ENCODE results near the gene NAB1.
A peak's percentile ranks its signal among the peaks of the same experiment; 100 is the strongest.
"Not testable (repeated sequence)": the region's sequence is repeated elsewhere in the genome, so short reads cannot be mapped to it uniquely, and the experiment has no call there.

Gene NAB1

DNA sequence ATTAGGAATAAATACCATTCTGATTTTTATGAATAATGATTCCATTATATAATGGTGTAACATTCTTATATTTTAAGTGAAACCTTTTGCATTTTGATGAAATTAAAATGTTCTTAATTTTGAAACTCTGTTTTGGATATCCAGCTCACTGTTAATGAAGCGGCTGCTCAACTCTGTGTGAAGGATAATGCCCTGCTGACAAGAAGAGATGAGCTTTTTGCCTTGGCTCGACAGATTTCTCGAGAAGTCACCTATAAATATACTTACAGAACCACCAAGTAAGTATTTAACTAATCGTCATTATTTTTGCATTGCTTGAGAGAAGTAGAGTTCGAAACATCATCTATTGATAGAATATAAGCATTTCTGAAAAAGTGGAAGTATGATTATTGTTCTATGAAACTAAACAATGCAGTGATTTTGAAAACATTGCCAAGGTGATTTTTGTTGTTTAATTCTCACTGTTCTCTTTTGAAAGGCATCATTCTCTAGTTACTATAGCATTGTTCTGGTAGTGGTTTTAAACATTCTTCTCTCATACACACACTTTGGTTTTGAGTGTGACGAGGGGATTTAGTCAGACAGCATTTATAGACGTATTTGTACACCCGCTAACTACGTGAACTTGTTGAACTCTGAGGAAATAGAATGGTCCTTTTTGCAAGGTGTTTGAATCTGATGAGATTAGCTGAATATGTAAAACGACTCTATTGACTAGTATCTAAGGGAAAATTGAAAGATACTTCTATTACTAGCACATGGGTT lies 21.5 kb downstream of the NAB1 start:
- no peak for DNase-seq (ENCODE audit: low read depth in 2 of 2)

GRCh38 chr2:190674966-190675650 lies 26.2 kb downstream of the NAB1 start:
- DNase-seq (ENCODE audit: low read depth in 2 of 2), result no peak

GRCh38 chr2:190677255-190677654 lies 28.4 kb downstream of the NAB1 start:
- no peak for DNase-seq (ENCODE audit: low read depth in 2 of 2)

GRCh38 chr2:190678444-190679162 lies 29.7 kb downstream of the NAB1 start:
- no peak for DNase-seq (ENCODE audit: low read depth in 2 of 2)

GRCh38 chr2:190679391-190679790 lies 30.5 kb downstream of the NAB1 start:
- no peak for DNase-seq (ENCODE audit: low read depth in 2 of 2)

DNA sequence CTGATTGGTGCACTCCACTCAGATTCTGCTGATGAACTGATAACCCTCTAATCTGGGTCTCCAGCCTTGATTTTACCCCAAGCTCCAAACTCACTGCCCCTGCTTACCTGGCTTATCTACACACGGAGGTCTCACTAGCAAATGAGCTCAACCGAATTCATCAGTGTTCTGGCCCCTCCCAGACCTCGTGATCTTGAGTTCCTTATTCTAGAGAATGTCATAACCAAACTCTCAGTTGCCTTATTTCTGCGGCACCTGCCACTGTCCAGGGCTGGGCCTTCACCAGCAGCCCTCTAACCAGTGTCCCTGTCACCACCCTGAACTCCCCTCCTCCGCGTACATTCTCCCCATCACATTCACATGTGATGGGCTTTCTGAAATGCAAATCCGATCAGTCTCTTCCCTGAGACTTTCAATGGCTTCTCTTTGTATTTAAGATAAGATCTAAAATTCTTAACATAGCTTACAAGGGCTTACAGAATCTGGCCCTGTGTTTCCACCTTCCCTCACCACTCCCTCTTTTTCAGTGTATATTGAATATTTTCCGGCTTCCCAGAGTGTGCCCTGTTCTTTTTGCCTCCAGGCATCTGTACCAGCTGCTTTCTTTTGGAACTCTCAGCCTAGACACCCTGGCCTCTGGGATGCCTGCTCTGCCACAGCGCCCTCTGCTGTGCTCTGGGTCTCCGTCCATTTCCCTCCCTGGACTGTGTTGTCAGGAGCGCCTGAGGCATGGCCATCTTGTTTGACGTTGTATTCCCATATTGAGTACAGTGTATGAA lies 31.1 kb downstream of the NAB1 start:
- DNase-seq (ENCODE audit: low read depth in 2 of 2), result peak in 1 of 2 donors; percentile 17

- no peak for DNase-seq (ENCODE audit: low read depth in 2 of 2)
These were observed 33.3 kb downstream of the NAB1 start for GRCh38 chr2:190682168-190682567.

- no peak for DNase-seq (ENCODE audit: low read depth in 2 of 2)
These were observed 34.9 kb downstream of the NAB1 start for GRCh38 chr2:190683802-190684201.

- DNase-seq (ENCODE audit: low read depth in 2 of 2), result no peak
These were observed 36.0 kb downstream of the NAB1 start for GRCh38 chr2:190684931-190685330.

GRCh38 chr2:190685333-190685732 lies 36.5 kb downstream of the NAB1 start:
- DNase-seq (ENCODE audit: low read depth in 2 of 2), result no peak

- no peak for DNase-seq (ENCODE audit: low read depth in 2 of 2)
These were observed 44.8 kb downstream of the NAB1 start for GRCh38 chr2:190693533-190694232.

DNA sequence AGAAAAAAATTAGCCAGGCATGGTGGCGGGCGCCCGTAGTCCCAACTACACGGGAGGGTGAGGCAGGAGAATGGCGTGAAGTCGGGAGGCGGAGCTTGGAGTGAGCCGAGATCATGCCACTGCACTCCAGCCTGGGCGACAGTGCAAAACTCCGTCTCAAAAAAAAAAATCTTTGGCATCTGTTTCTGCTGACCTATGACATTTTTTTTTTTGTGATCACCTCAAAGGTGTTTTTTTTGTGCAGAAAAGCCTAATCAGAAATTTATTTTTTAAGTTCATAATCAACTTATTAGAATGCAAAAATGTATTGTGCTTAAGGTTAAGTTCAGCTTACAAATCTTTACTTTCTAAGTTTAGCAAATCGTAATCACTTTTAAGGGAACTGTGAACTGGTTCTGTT lies 45.6 kb downstream of the NAB1 start:
- no peak for DNase-seq (ENCODE audit: low read depth in 2 of 2)

DNA sequence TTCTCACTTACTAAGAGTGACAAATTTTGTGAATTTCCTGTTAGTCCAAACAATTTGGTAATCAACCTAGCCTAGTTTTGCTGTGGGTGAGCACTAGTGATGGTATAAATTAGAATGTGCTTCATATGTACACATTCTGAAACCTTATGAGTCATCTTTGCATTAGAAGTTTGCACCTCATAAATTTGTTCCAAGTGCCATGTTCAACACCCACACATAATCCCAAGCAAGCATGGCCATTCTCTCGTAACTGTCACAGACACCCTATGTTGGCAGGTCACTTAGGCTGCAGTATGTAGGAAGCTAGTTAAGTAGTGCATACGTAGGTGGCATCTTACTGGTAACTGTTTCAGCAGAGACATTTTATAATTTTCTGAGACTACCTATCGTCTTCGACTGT lies 46.9 kb downstream of the NAB1 start:
- DNase-seq (ENCODE audit: low read depth in 2 of 2), result no peak

GRCh38 chr2:190696792-190697398 lies 48.0 kb downstream of the NAB1 start:
- no peak for DNase-seq (ENCODE audit: low read depth in 2 of 2)

GRCh38 chr2:190697421-190697820 lies 48.5 kb downstream of the NAB1 start:
- no peak for DNase-seq (ENCODE audit: low read depth in 2 of 2)

- no peak for DNase-seq (ENCODE audit: low read depth in 2 of 2)
These were observed 50.0 kb downstream of the NAB1 start for GRCh38 chr2:190698895-190699294.

DNA sequence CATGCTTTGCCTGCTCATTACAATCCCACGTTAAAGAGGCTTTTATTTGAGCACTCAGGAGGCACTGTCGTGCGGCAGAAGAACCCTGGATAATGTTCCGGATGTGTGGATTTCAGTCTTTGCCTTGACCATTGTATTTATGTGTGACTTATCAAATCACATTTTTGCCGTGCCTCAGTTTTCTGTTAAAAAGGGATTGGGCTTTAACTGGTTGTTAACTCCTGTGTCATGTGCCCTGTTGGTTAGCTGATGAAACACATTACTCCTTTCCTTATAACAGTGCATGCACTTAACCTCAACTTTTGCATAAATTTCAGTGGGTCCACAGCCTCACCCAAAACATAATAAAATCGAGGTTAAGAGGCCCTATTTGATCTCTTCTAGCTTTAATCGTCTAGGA lies 52.7 kb downstream of the NAB1 start:
- DNase-seq (ENCODE audit: low read depth in 2 of 2), result no peak

GRCh38 chr2:190705280-190705679 lies 56.4 kb downstream of the NAB1 start:
- DNase-seq (ENCODE audit: low read depth in 2 of 2), result no peak

DNA sequence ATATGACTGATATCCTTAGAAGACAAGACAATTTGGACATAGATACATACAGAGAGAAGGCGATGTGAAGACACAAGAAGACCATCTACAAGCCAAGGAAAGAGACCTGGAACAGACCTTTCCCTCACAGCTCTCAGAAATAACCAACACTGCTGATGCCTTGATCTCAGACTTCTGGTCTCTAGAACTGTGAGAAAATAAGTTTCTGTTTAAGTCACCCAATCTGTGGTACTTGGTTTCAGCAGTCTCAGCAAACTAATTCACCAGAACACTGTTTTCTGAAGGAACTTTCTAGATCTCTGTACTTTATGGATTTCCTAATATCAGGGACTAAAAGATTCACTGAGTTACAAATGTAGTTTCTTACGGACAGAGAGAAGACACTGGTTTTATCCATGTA lies 58.8 kb downstream of the NAB1 start:
- DNase-seq (ENCODE audit: low read depth in 2 of 2), result no peak

- DNase-seq (ENCODE audit: low read depth in 2 of 2), result not testable (repeated sequence)
These were observed 59.8 kb downstream of the NAB1 start for GRCh38 chr2:190708650-190709049.

DNA sequence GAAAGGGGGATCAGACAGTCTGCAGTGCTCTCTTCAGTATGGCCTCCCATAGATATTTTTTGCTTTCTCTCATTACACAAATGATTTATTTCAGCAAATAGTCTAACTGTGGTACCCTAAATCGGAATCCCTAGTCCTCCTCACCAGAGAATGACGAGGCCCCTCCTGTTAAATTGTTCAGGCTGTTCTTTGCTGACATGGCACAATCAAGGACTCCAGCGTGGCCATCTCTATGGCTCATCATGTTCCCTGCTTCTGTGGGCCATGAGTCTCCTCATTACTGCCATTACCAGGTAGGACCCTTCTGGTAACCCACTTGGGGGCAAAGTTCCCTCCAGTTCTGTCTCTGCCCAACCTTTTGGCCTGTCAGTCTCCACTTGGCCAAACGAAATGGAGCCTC lies 62.2 kb downstream of the NAB1 start:
- DNase-seq (ENCODE audit: low read depth in 2 of 2), result no peak
